ENCODE measurements around the gene PRKCD.

The PRKCD gene

GRCh38 chr3:53227993-53228885 lies 67.2 kb downstream of the PRKCD start:
- DNase-seq (ENCODE audit: extremely low spot score) = peak; percentile 3
- TF ChIP-seq NFRKB (IDR thresholded peaks at IDR 0.05) (no peak), SUZ12 (IDR thresholded peaks at IDR 0.05) (no peak), BHLHE40 (IDR thresholded peaks at IDR 0.05; ENCODE audit: borderline replicate concordance) (no peak), FOXM1 (IDR thresholded peaks at IDR 0.05; ENCODE audit: borderline replicate concordance) (no peak), ELF4 (IDR thresholded peaks at IDR 0.05) (no peak), HDGF (IDR thresholded peaks at IDR 0.05; ENCODE audit: borderline replicate concordance) (no peak), ZNF384 (IDR thresholded peaks at IDR 0.05) (no peak), PKNOX1 (IDR thresholded peaks at IDR 0.05) (no peak)
- ChIA-PET CTCF (interaction anchor here (0.6 kb wide), 1 partner anchor 120 kb away, joined by 3 read pairs; no protein-coding TSS in a partner anchor), POLR2A (no interaction called here)

- ChIA-PET CTCF (no interaction called here), POLR2A (no interaction called here)
- TF ChIP-seq HDGF (IDR thresholded peaks at IDR 0.05; ENCODE audit: borderline replicate concordance) (no peak), SP1 (IDR thresholded peaks at IDR 0.05) (no peak), CTBP1 (IDR thresholded peaks at IDR 0.05; ENCODE audit: borderline replicate concordance) (no peak), LEF1 (IDR thresholded peaks at IDR 0.05; ENCODE audit: borderline replicate concordance) (no peak), L3MBTL2 (conservative IDR thresholded peaks at IDR 0.05) (no peak), FOXK2 (IDR thresholded peaks at IDR 0.05) (no peak), ARNT (IDR thresholded peaks at IDR 0.05) (no peak), SUZ12 (IDR thresholded peaks at IDR 0.05) (no peak), TARDBP (IDR thresholded peaks at IDR 0.05) (no peak), FOXA1 (IDR thresholded peaks at IDR 0.05) (no peak), PKNOX1 (IDR thresholded peaks at IDR 0.05) (no peak), ELF4 (IDR thresholded peaks at IDR 0.05) (no peak)
- DNase-seq (ENCODE audit: extremely low spot score) = peak; percentile 4
Measured at GRCh38 chr3:53229171-53229570, 68.2 kb downstream of the PRKCD start.

DNA sequence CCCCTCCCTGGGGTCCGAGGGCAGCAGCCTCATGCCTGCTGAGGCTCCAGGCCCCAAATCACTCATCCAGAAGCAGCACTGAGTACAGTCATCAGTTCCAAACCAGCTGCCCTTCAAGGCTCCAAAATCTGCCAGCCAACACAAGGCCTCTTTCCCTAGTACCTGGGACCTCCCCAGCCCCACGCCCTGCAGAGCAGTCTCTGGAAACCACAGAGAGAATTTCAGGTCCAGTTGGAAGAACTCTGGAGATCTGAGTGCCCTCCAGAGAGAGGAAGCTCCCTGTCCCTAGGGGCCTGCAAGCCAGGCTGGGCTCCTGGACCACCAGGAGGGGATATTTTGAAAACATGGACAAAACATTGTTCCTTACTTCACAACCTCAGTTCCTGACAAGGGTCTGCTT lies 68.6 kb downstream of the PRKCD start:
- CTCF ChIA-PET = interaction anchor here (0.8 kb wide), 1 partner anchor 115 kb away, joined by 3 read pairs; no protein-coding TSS in a partner anchor

GRCh38 chr3:53230041-53230621 lies 69.1 kb downstream of the PRKCD start:
- ChIA-PET CTCF (interaction anchor here (0.8 kb wide), 1 partner anchor 116 kb away, joined by 3 read pairs; no protein-coding TSS in a partner anchor), POLR2A (no interaction called here)
- peak; percentile 13 for DNase-seq (ENCODE audit: extremely low spot score)
- TF ChIP-seq TARDBP (IDR thresholded peaks at IDR 0.05) (no peak), BHLHE40 (IDR thresholded peaks at IDR 0.05; ENCODE audit: borderline replicate concordance) (no peak), SUZ12 (IDR thresholded peaks at IDR 0.05) (no peak), FOXA1 (IDR thresholded peaks at IDR 0.05) (no peak), SP1 (IDR thresholded peaks at IDR 0.05) (no peak), ZNF384 (IDR thresholded peaks at IDR 0.05) (no peak)

More for the DNA sequence above, 68.6 kb downstream of the PRKCD start:
- TF ChIP-seq PKNOX1 (IDR thresholded peaks at IDR 0.05) (no peak), FOXA1 (IDR thresholded peaks at IDR 0.05) (no peak), SUZ12 (IDR thresholded peaks at IDR 0.05) (no peak), L3MBTL2 (conservative IDR thresholded peaks at IDR 0.05) (no peak), TARDBP (IDR thresholded peaks at IDR 0.05) (no peak), CTBP1 (IDR thresholded peaks at IDR 0.05; ENCODE audit: borderline replicate concordance) (no peak), FOXM1 (IDR thresholded peaks at IDR 0.05; ENCODE audit: borderline replicate concordance) (no peak), BHLHE40 (IDR thresholded peaks at IDR 0.05; ENCODE audit: borderline replicate concordance) (no peak), ARNT (IDR thresholded peaks at IDR 0.05) (no peak), SP1 (IDR thresholded peaks at IDR 0.05) (no peak), NFRKB (IDR thresholded peaks at IDR 0.05) (no peak), LEF1 (IDR thresholded peaks at IDR 0.05; ENCODE audit: borderline replicate concordance) (no peak), ZNF384 (IDR thresholded peaks at IDR 0.05) (no peak), FOXK2 (IDR thresholded peaks at IDR 0.05) (no peak), ELF4 (IDR thresholded peaks at IDR 0.05) (no peak)
- POLR2A ChIA-PET = no interaction called here
- DNase-seq (ENCODE audit: extremely low spot score) = peak; percentile 5

GRCh38 chr3:53230789-53231188 lies 69.8 kb downstream of the PRKCD start:
- no peak for TF ChIP-seq ELF4 (IDR thresholded peaks at IDR 0.05)
- TF ChIP-seq SP1 (IDR thresholded peaks at IDR 0.05) = no peak
- no peak for TF ChIP-seq ARNT (IDR thresholded peaks at IDR 0.05)
- TF ChIP-seq CTBP1 (IDR thresholded peaks at IDR 0.05; ENCODE audit: borderline replicate concordance) = no peak
- TF ChIP-seq L3MBTL2 (conservative IDR thresholded peaks at IDR 0.05) = no peak
- no peak for TF ChIP-seq SUZ12 (IDR thresholded peaks at IDR 0.05)
- no peak for TF ChIP-seq TARDBP (IDR thresholded peaks at IDR 0.05)
- TF ChIP-seq FOXK2 (IDR thresholded peaks at IDR 0.05) = no peak
- no peak for TF ChIP-seq PKNOX1 (IDR thresholded peaks at IDR 0.05)
- no peak for TF ChIP-seq ZNF384 (IDR thresholded peaks at IDR 0.05)
- no peak for TF ChIP-seq BHLHE40 (IDR thresholded peaks at IDR 0.05; ENCODE audit: borderline replicate concordance)
- TF ChIP-seq FOXA1 (IDR thresholded peaks at IDR 0.05) = no peak
- no peak for TF ChIP-seq NFRKB (IDR thresholded peaks at IDR 0.05)
- TF ChIP-seq LEF1 (IDR thresholded peaks at IDR 0.05; ENCODE audit: borderline replicate concordance) = no peak
- TF ChIP-seq FOXM1 (IDR thresholded peaks at IDR 0.05; ENCODE audit: borderline replicate concordance) = no peak
- no peak for TF ChIP-seq HDGF (IDR thresholded peaks at IDR 0.05; ENCODE audit: borderline replicate concordance)
- ChIA-PET CTCF (no interaction called here), POLR2A (no interaction called here)
- DNase-seq (ENCODE audit: extremely low spot score) = peak; percentile 5
